B cell (primary cell): ENCODE measurements around the gene ELL3.

Experiments used
- CTCF ChIP-seq: fragments of 200-600 bp; IDR thresholded peaks from one replicate; pipeline ENCODE4 v1.8.0; 2022; ENCODE audit warnings: antibody characterized with exemption, mild to moderate bottlenecking
- EZH2 ChIP-seq: IDR thresholded peaks from 2 replicates; pipeline ENCODE4 v1.6.1; 2012; ENCODE audit warnings: borderline replicate concordance, low read depth, mild to moderate bottlenecking, moderate library complexity, low read length; ENCODE audit not compliant: insufficient read depth, poor library complexity, severe bottlenecking

- TF ChIP-seq CTCF (no peak), EZH2 (no peak)
Measured at GRCh38 chr15:43748376-43748775, 28.4 kb downstream of the ELL3 start.
